Mucosa of gallbladder (tissue), 1 donor: ENCODE measurements around the gene GZMB. TPM values are rescaled to one million over a fixed set of nuclear protein-coding genes. Genes with fewer than 3 reads are reported as not detected.
"Not testable (repeated sequence)": the region's sequence is repeated elsewhere in the genome, so short reads cannot be mapped to it uniquely, and the experiment has no call there.

Experiments
- DNase-seq: peaks from one replicate; pipeline ENCODE4 v3.0.0-alpha.2; 2020; ENCODE audit warnings: low spot score
- total RNA-seq: library from RNA; stranded (reverse); gene quantifications from one replicate; pipeline ENCODE4 v1.2.1, GENCODE V29; 2021
- donor health status: DM: no; HTN: no; CAD: no.

GZMB gene
- total RNA-seq = 2.8 TPM

GRCh38 chr14:24634158-24634557 is at the start of gene GZMB:
Gene GZMB, minus strand, starts transcription at chr14:24634190. Its CDS starts 30 bp downstream, at chr14:24634160.
- DNase-seq = no peak

GRCh38 chr14:24681056-24681455 is 47.1 kb upstream of the GZMB start:
- DNase-seq = no peak

- DNase-seq = no peak
These were observed 46.5 kb upstream of the GZMB start for GRCh38 chr14:24680516-24680915.

GRCh38 chr14:24679248-24679961 is 45.4 kb upstream of the GZMB start:
- no peak for DNase-seq

- peak; percentile 85 for DNase-seq
These were observed 44.8 kb upstream of the GZMB start for GRCh38 chr14:24678801-24679247.

GRCh38 chr14:24677956-24678355 is 44.0 kb upstream of the GZMB start:
- no peak for DNase-seq

- no peak for DNase-seq
These were observed 40.4 kb upstream of the GZMB start for GRCh38 chr14:24674204-24674970.

- no peak for DNase-seq
These were observed 39.7 kb upstream of the GZMB start for GRCh38 chr14:24673534-24674203.

GRCh38 chr14:24673059-24673458 is 39.1 kb upstream of the GZMB start:
- no peak for DNase-seq

- DNase-seq = no peak
These were observed 36.6 kb upstream of the GZMB start for GRCh38 chr14:24670594-24670993.

- DNase-seq = no peak
These were observed 35.7 kb upstream of the GZMB start for GRCh38 chr14:24669651-24670050.

GRCh38 chr14:24665440-24665991 is 31.5 kb upstream of the GZMB start:
- no peak for DNase-seq

- no peak for DNase-seq
These were observed 30.4 kb upstream of the GZMB start for GRCh38 chr14:24664366-24664765.

GRCh38 chr14:24662753-24663152 is 28.8 kb upstream of the GZMB start:
- no peak for DNase-seq

- no peak for DNase-seq
These were observed 26.1 kb upstream of the GZMB start for GRCh38 chr14:24659916-24660570.

GRCh38 chr14:24648361-24648760 is 14.4 kb upstream of the GZMB start:
- not testable (repeated sequence) for DNase-seq

GRCh38 chr14:24639905-24640304 is 5.9 kb upstream of the GZMB start:
- no peak for DNase-seq

- DNase-seq = no peak
These were observed 5.3 kb upstream of the GZMB start for GRCh38 chr14:24639270-24639669.

GRCh38 chr14:24633353-24633752 is 637 bp downstream of the GZMB start:
- DNase-seq = no peak

- no peak for DNase-seq
These were observed 1.2 kb downstream of the GZMB start for GRCh38 chr14:24632761-24633160.

- DNase-seq = no peak
These were observed 1.7 kb downstream of the GZMB start for GRCh38 chr14:24632336-24632735.
